H9 (cell line): ENCODE measurements around the gene CT45A2. TPM values are rescaled to one million over a fixed set of nuclear protein-coding genes. Genes with fewer than 3 reads are reported as not detected.

ENCODE experiments used
- total RNA-seq: library from RNA; stranded (reverse); gene quantifications from 2 replicates; pipeline ENCODE4 v1.2.1, GENCODE V29; 2021

Gene CT45A2
- total RNA-seq, 1 experiment from 2014 or later: not detected

Other genes with a start within 250 kb of the CT45A2 start
- gene CT45A1, start 106.4 kb downstream of the CT45A2 start, total RNA-seq: not detected in 2 replicates
- gene CT45A3, start 51.8 kb downstream of the CT45A2 start, total RNA-seq: not detected in 2 replicates
- gene CT45A5, start 34.5 kb downstream of the CT45A2 start, total RNA-seq: not detected in 2 replicates
- gene CT45A6, start 17.2 kb downstream of the CT45A2 start, total RNA-seq: not detected in 2 replicates
- gene CT45A7, start 17.3 kb upstream of the CT45A2 start, total RNA-seq: not detected in 2 replicates
- gene CT45A8, start 34.5 kb upstream of the CT45A2 start, total RNA-seq: not detected in 2 replicates
- not detected in 2 replicates for gene CT45A9, start 51.8 kb upstream of the CT45A2 start, total RNA-seq
- gene CT45A10, start 73.4 kb upstream of the CT45A2 start, total RNA-seq: not detected in 2 replicates
- gene SAGE1, start 73.7 kb upstream of the CT45A2 start, total RNA-seq: not detected in 2 replicates
- gene MMGT1, start 154.0 kb upstream of the CT45A2 start, total RNA-seq: 22.5 and 22.6 TPM in 2 replicates
- gene SLC9A6, start 165.4 kb upstream of the CT45A2 start, total RNA-seq: 12.3 and 12.8 TPM in 2 replicates